Measurements from ENCODE around the gene RPS4Y2.

The RPS4Y2 gene

GRCh38 chrY:20755808-20756207 is at the start of gene RPS4Y2:
Gene RPS4Y2 (plus strand): TSS chrY:20756108. CDS start chrY:20756164, 56 bp downstream.
- Histone ChIP-seq H3K4me1 (ENCODE audit: control insufficient read depth, insufficient read depth, low read length, unreplicated experiment) (no peaks in the 10 kb centered on the region), H2AFZ (ENCODE audit: low read length, unreplicated experiment) (no peak within 1 kb of the TSS), H3K27me3 (ENCODE audit: insufficient read depth, low read length) (no peaks in the 10 kb centered on the region), H3K27ac (ENCODE audit: low read depth, low read length) (no peak within 1 kb of the TSS), H3K36me3 (ENCODE audit: insufficient read depth, low read length) (no peaks in the 10 kb centered on the region), H3K79me2 (ENCODE audit: control insufficient read depth, insufficient read depth, low read length, unreplicated experiment) (no peaks in the 10 kb centered on the region), H3K4me3 (ENCODE audit: low read depth, low read length) (no peak within 1 kb of the TSS)

- Histone ChIP-seq H3K27ac (ENCODE audit: low read depth, low read length) (no peak overlapping the region), H3K27me3 (ENCODE audit: insufficient read depth, low read length) (no peaks in the 10 kb centered on the region)
Measured at GRCh38 chrY:20714391-20714790, 41.5 kb upstream of the RPS4Y2 start.

GRCh38 chrY:20726184-20726907 is 29.6 kb upstream of the RPS4Y2 start:
- Histone ChIP-seq H3K27ac (ENCODE audit: low read depth, low read length) (no peak overlapping the region), H3K4me3 (ENCODE audit: low read depth, low read length) (no peak overlapping the region), H3K27me3 (ENCODE audit: insufficient read depth, low read length) (no peaks in the 10 kb centered on the region), H3K36me3 (ENCODE audit: insufficient read depth, low read length) (no peaks in the 10 kb centered on the region), H3K4me1 (ENCODE audit: control insufficient read depth, insufficient read depth, low read length, unreplicated experiment) (no peaks in the 10 kb centered on the region), H2AFZ (ENCODE audit: low read length, unreplicated experiment) (no peak overlapping the region), H3K79me2 (ENCODE audit: control insufficient read depth, insufficient read depth, low read length, unreplicated experiment) (no peaks in the 10 kb centered on the region)

More at GRCh38 chrY:20714391-20714790, 41.5 kb upstream of the RPS4Y2 start:
- Histone ChIP-seq H3K4me3 (ENCODE audit: low read depth, low read length) (no peak overlapping the region), H3K79me2 (ENCODE audit: control insufficient read depth, insufficient read depth, low read length, unreplicated experiment) (no peaks in the 10 kb centered on the region), H3K4me1 (ENCODE audit: control insufficient read depth, insufficient read depth, low read length, unreplicated experiment) (no peaks in the 10 kb centered on the region), H2AFZ (ENCODE audit: low read length, unreplicated experiment) (no peak overlapping the region), H3K36me3 (ENCODE audit: insufficient read depth, low read length) (no peaks in the 10 kb centered on the region)

GRCh38 chrY:20735200-20735599 is 20.7 kb upstream of the RPS4Y2 start:
- Histone ChIP-seq H3K27me3 (ENCODE audit: insufficient read depth, low read length) (no peaks in the 10 kb centered on the region), H3K27ac (ENCODE audit: low read depth, low read length) (no peak overlapping the region), H3K4me1 (ENCODE audit: control insufficient read depth, insufficient read depth, low read length, unreplicated experiment) (no peaks in the 10 kb centered on the region), H3K4me3 (ENCODE audit: low read depth, low read length) (no peak overlapping the region), H3K79me2 (ENCODE audit: control insufficient read depth, insufficient read depth, low read length, unreplicated experiment) (no peaks in the 10 kb centered on the region), H3K36me3 (ENCODE audit: insufficient read depth, low read length) (no peaks in the 10 kb centered on the region), H2AFZ (ENCODE audit: low read length, unreplicated experiment) (no peak overlapping the region)

- no peaks in the 10 kb centered on the region for H3K4me1 ChIP-seq (ENCODE audit: control insufficient read depth, insufficient read depth, low read length, unreplicated experiment)
- no peaks in the 10 kb centered on the region for H3K36me3 ChIP-seq (ENCODE audit: insufficient read depth, low read length)
- H3K27ac ChIP-seq (ENCODE audit: low read depth, low read length) = no peak overlapping the region
- no peak overlapping the region for H2AFZ ChIP-seq (ENCODE audit: low read length, unreplicated experiment)
- H3K4me3 ChIP-seq (ENCODE audit: low read depth, low read length) = no peak overlapping the region
- H3K79me2 ChIP-seq (ENCODE audit: control insufficient read depth, insufficient read depth, low read length, unreplicated experiment) = no peaks in the 10 kb centered on the region
- H3K27me3 ChIP-seq (ENCODE audit: insufficient read depth, low read length) = no peaks in the 10 kb centered on the region
Measured at GRCh38 chrY:20739806-20740205, 16.1 kb upstream of the RPS4Y2 start.

- Histone ChIP-seq H3K27me3 (ENCODE audit: insufficient read depth, low read length) (no peaks in the 10 kb centered on the region), H3K4me3 (ENCODE audit: low read depth, low read length) (no peak overlapping the region), H3K27ac (ENCODE audit: low read depth, low read length) (no peak overlapping the region), H3K4me1 (ENCODE audit: control insufficient read depth, insufficient read depth, low read length, unreplicated experiment) (no peaks in the 10 kb centered on the region), H3K79me2 (ENCODE audit: control insufficient read depth, insufficient read depth, low read length, unreplicated experiment) (no peaks in the 10 kb centered on the region), H3K36me3 (ENCODE audit: insufficient read depth, low read length) (no peaks in the 10 kb centered on the region), H2AFZ (ENCODE audit: low read length, unreplicated experiment) (no peak overlapping the region)
Measured at GRCh38 chrY:20740609-20741008, 15.3 kb upstream of the RPS4Y2 start.

GRCh38 chrY:20745060-20745459 is 10.8 kb upstream of the RPS4Y2 start:
- Histone ChIP-seq H3K27me3 (ENCODE audit: insufficient read depth, low read length) (no peaks in the 10 kb centered on the region), H2AFZ (ENCODE audit: low read length, unreplicated experiment) (no peak overlapping the region), H3K79me2 (ENCODE audit: control insufficient read depth, insufficient read depth, low read length, unreplicated experiment) (no peaks in the 10 kb centered on the region), H3K4me1 (ENCODE audit: control insufficient read depth, insufficient read depth, low read length, unreplicated experiment) (no peaks in the 10 kb centered on the region), H3K27ac (ENCODE audit: low read depth, low read length) (no peak overlapping the region), H3K4me3 (ENCODE audit: low read depth, low read length) (no peak overlapping the region), H3K36me3 (ENCODE audit: insufficient read depth, low read length) (no peaks in the 10 kb centered on the region)

GRCh38 chrY:20746919-20747318 is 9.0 kb upstream of the RPS4Y2 start:
- H3K4me1 ChIP-seq (ENCODE audit: control insufficient read depth, insufficient read depth, low read length, unreplicated experiment) = no peaks in the 10 kb centered on the region
- no peak overlapping the region for H3K27ac ChIP-seq (ENCODE audit: low read depth, low read length)
- no peaks in the 10 kb centered on the region for H3K79me2 ChIP-seq (ENCODE audit: control insufficient read depth, insufficient read depth, low read length, unreplicated experiment)
- H2AFZ ChIP-seq (ENCODE audit: low read length, unreplicated experiment) = no peak overlapping the region
- no peaks in the 10 kb centered on the region for H3K27me3 ChIP-seq (ENCODE audit: insufficient read depth, low read length)
- no peak overlapping the region for H3K4me3 ChIP-seq (ENCODE audit: low read depth, low read length)
- no peaks in the 10 kb centered on the region for H3K36me3 ChIP-seq (ENCODE audit: insufficient read depth, low read length)

- Histone ChIP-seq H2AFZ (ENCODE audit: low read length, unreplicated experiment) (no peak overlapping the region), H3K4me1 (ENCODE audit: control insufficient read depth, insufficient read depth, low read length, unreplicated experiment) (no peaks in the 10 kb centered on the region), H3K79me2 (ENCODE audit: control insufficient read depth, insufficient read depth, low read length, unreplicated experiment) (no peaks in the 10 kb centered on the region), H3K36me3 (ENCODE audit: insufficient read depth, low read length) (no peaks in the 10 kb centered on the region), H3K27ac (ENCODE audit: low read depth, low read length) (no peak overlapping the region), H3K4me3 (ENCODE audit: low read depth, low read length) (no peak overlapping the region), H3K27me3 (ENCODE audit: insufficient read depth, low read length) (no peaks in the 10 kb centered on the region)
Measured at GRCh38 chrY:20763869-20764268, 8.0 kb downstream of the RPS4Y2 start.

GRCh38 chrY:20765117-20765516 is 9.2 kb downstream of the RPS4Y2 start:
- Histone ChIP-seq H3K79me2 (ENCODE audit: control insufficient read depth, insufficient read depth, low read length, unreplicated experiment) (no peaks in the 10 kb centered on the region), H2AFZ (ENCODE audit: low read length, unreplicated experiment) (no peak overlapping the region), H3K27ac (ENCODE audit: low read depth, low read length) (no peak overlapping the region), H3K27me3 (ENCODE audit: insufficient read depth, low read length) (no peaks in the 10 kb centered on the region), H3K36me3 (ENCODE audit: insufficient read depth, low read length) (no peaks in the 10 kb centered on the region), H3K4me3 (ENCODE audit: low read depth, low read length) (no peak overlapping the region), H3K4me1 (ENCODE audit: control insufficient read depth, insufficient read depth, low read length, unreplicated experiment) (no peaks in the 10 kb centered on the region)

GRCh38 chrY:20770755-20771154 is 14.8 kb downstream of the RPS4Y2 start:
- H3K27me3 ChIP-seq (ENCODE audit: insufficient read depth, low read length) = no peaks in the 10 kb centered on the region
- H3K36me3 ChIP-seq (ENCODE audit: insufficient read depth, low read length) = no peaks in the 10 kb centered on the region
- no peaks in the 10 kb centered on the region for H3K79me2 ChIP-seq (ENCODE audit: control insufficient read depth, insufficient read depth, low read length, unreplicated experiment)
- H2AFZ ChIP-seq (ENCODE audit: low read length, unreplicated experiment) = no peak overlapping the region
- H3K4me1 ChIP-seq (ENCODE audit: control insufficient read depth, insufficient read depth, low read length, unreplicated experiment) = no peaks in the 10 kb centered on the region
- H3K4me3 ChIP-seq (ENCODE audit: low read depth, low read length) = no peak overlapping the region
- no peak overlapping the region for H3K27ac ChIP-seq (ENCODE audit: low read depth, low read length)
